T-cell (primary cell): ENCODE measurements around the gene OR1D2. TPM values are rescaled to one million over a fixed set of nuclear protein-coding genes. Genes with fewer than 3 reads are reported as not detected.

Source experiments
- ATAC-seq, 4 experiments: fragments of 200-7000 bp in 3 of 4; fragments of 150-1000 bp in 1 of 4; cut with Tn5 transposase; replicated peaks in 1 of 4; 1 replicate in 3 of 4; 2 replicates in 1 of 4; pipeline ENCODE4 v1.10.0; 2021; ENCODE audit warnings: moderate library complexity in 3 of 4, mild to moderate bottlenecking in 2 of 4, moderate number of reproducible peaks in 1 of 4
- CTCF ChIA-PET, 2 donors: fragments of 300-600 bp; sonication (Branson Sonifier 250); formaldehyde crosslinking; loops; one replicate each; lab custom pipeline; 2022; ENCODE audit warnings: antibody characterized with exemption in 2 of 2; lab: Charles Lee
- POLR2A ChIA-PET, 2 donors: fragments of 300-600 bp; sonication (Branson Sonifier 250); formaldehyde crosslinking; loops; one replicate each; lab custom pipeline; 2022; ENCODE audit warnings: antibody characterized with exemption in 2 of 2; lab: Charles Lee
- DNase-seq, 35 experiments: peaks; one replicate each; pipeline versions ENCODE4 v3.0.0 to v3.0.0-alpha.2; 2013 to 2023
- H3K27ac ChIP-seq: one replicate; pipeline ENCODE4 v1.5.1; 2013; ENCODE audit warnings: low read length
- H3K27me3 ChIP-seq, 2 experiments: replicated peaks in 1 of 2; 1 replicate in 1 of 2; 2 replicates in 1 of 2; pipeline versions ENCODE4 v1.6.1 to v1.7.0; 2013; ENCODE audit warnings: low read length in 1 of 2, mixed read lengths in 1 of 2; ENCODE audit not compliant: control insufficient read depth in 2 of 2, insufficient read depth in 2 of 2; ENCODE audit errors: extremely low read depth in 1 of 2
- H3K36me3 ChIP-seq, 2 donors: 1 replicate in 1 of 2; 2 replicates in 1 of 2; pipeline versions ENCODE4 v1.6.1 to v1.7.0; 2013; ENCODE audit warnings: low read length in 1 of 2; ENCODE audit not compliant: control insufficient read depth in 2 of 2, insufficient read depth in 1 of 2; ENCODE audit errors: extremely low read depth in 1 of 2
- H3K4me1 ChIP-seq, 2 experiments: 1 replicate in 1 of 2; 2 replicates in 1 of 2; pipeline versions ENCODE4 v1.6.1 to v1.7.0; 2013; ENCODE audit warnings: low read length in 2 of 2, mixed read lengths in 1 of 2; ENCODE audit not compliant: insufficient read depth in 2 of 2, control insufficient read depth in 1 of 2; ENCODE audit errors: extremely low read depth in 1 of 2
- H3K4me3 ChIP-seq, 2 donors: 1 replicate in 1 of 2; 2 replicates in 1 of 2; pipeline versions ENCODE4 v1.5.1 to v1.7.0; 2013; ENCODE audit warnings: mild to moderate bottlenecking in 2 of 2, low read length in 1 of 2, moderate library complexity in 1 of 2; ENCODE audit not compliant: control insufficient read depth in 1 of 2; ENCODE audit errors: extremely low read depth in 1 of 2
- H3K9me3 ChIP-seq: 2 replicates; pipeline ENCODE4 v1.7.0; 2013
- H3K27ac Mint-ChIP-seq, 2 donors: one replicate each; pipeline ENCODE4 v1.8.0; 2020 to 2021; ENCODE audit warnings: mild to moderate bottlenecking in 2 of 2, mixed read lengths in 2 of 2
- H3K27me3 Mint-ChIP-seq, 2 donors: one replicate each; pipeline ENCODE4 v1.8.0; 2021 to 2022; ENCODE audit warnings: mixed read lengths in 2 of 2
- H3K36me3 Mint-ChIP-seq: one replicate; pipeline ENCODE4 v1.8.0; 2021; ENCODE audit warnings: mixed read lengths
- H3K4me1 Mint-ChIP-seq, 3 donors: one replicate each; pipeline ENCODE4 v1.8.0; 2020 to 2022; ENCODE audit warnings: mixed read lengths in 3 of 3, mild to moderate bottlenecking in 1 of 3
- H3K4me3 Mint-ChIP-seq, 3 donors: one replicate each; pipeline ENCODE4 v1.8.0; 2020 to 2022; ENCODE audit warnings: mild to moderate bottlenecking in 3 of 3, mixed read lengths in 3 of 3, moderate library complexity in 3 of 3
- H3K9me3 Mint-ChIP-seq, 3 donors: one replicate each; pipeline ENCODE4 v1.8.0; 2020 to 2022; ENCODE audit warnings: mixed read lengths in 3 of 3
- WGBS: methylation state at CpG from one replicate; pipeline ENCODE4 v1.1.5; 2013; ENCODE audit warnings: missing lambda C conversion rate; ENCODE audit not compliant: insufficient coverage; 5-methylcytosine and 5-hydroxymethylcytosine counted together
- total RNA-seq, 35 experiments: library from RNA in 6 of 35; stranded (reverse) in 6 of 35; fragments of 120-200 nt in 1 of 35; gene quantifications; one replicate each; pipeline versions ENCODE4 v1.2.1 to v1.2.4 and lab custom pipeline; 2013 to 2026

The OR1D2 gene
- total RNA-seq, 5 donors from 2014 or later (not counting 1 experiment from before 2014, with no cell fraction given): not detected

DNA sequence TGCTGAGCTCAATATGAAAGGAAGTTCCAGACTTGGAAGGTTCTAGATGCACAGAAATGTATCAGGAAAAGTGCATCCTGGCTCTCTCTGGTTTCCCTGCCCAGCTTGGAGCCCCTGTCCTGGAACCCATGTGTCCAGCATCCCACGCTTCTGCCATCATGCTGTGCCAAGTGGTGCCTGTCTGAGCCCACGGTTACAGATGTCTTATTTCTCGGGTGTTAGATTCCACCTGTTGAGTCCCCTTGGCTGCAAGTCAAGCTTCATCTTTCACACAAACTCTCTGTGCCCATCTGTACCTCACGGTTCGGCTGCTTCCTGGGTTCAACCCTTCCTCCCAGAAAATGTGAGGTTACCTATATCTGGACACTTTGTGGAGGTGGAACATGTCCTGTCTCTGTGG is 63.3 kb downstream of the OR1D2 start:
- DNase-seq: no peak
- H3K27me3 ChIP-seq: peaks cover 0 to 10% of the 10 kb centered on the region in 2 experiments
- ATAC-seq: no peak
- ChIA-PET CTCF (no interaction called here), POLR2A (interaction anchor here (0.5 to 0.7 kb wide), 2 partner anchors 41 to 226 kb away, joined by 3 read pairs; no protein-coding TSS in a partner anchor)
- peaks cover 6 to 13% of the 10 kb centered on the region in 2 donors for H3K27me3 Mint-ChIP-seq
- H3K4me3 ChIP-seq: no peak overlapping the region
- H3K4me1 Mint-ChIP-seq: peaks cover 8 to 11% (median 11%) of the 10 kb centered on the region in 3 donors
- 91% methylated on average over 3 of the region's 5 CpGs for WGBS
- no peaks in the 10 kb centered on the region for H3K9me3 ChIP-seq
- H3K4me3 Mint-ChIP-seq: no peak overlapping the region
- peaks cover 5% of the 10 kb centered on the region for H3K36me3 Mint-ChIP-seq
- no peaks in the 10 kb centered on the region for H3K36me3 ChIP-seq
- peaks cover 6 to 22% (median 7%) of the 10 kb centered on the region in 3 donors for H3K9me3 Mint-ChIP-seq
- no peaks in the 10 kb centered on the region for H3K4me1 ChIP-seq
- no peak overlapping the region for H3K27ac ChIP-seq
- H3K27ac Mint-ChIP-seq: no peak overlapping the region

GRCh38 chr17:3039736-3040135 is 64.5 kb downstream of the OR1D2 start:
- Mint-ChIP-seq H3K27ac (no peak overlapping the region), H3K4me1 (peaks cover 8 to 11% (median 11%) of the 10 kb centered on the region in 3 donors), H3K36me3 (peaks cover 8% of the 10 kb centered on the region), H3K9me3 (peaks cover 6 to 22% (median 7%) of the 10 kb centered on the region in 3 donors), H3K4me3 (no peak overlapping the region), H3K27me3 (peaks cover 3 to 13% of the 10 kb centered on the region in 2 donors)
- WGBS: 24% methylated on average over 3 of the region's 6 CpGs
- CTCF ChIA-PET: no interaction called here
- H3K4me1 ChIP-seq: no peaks in the 10 kb centered on the region
- H3K9me3 ChIP-seq: no peaks in the 10 kb centered on the region
- no peaks in the 10 kb centered on the region for H3K36me3 ChIP-seq
- peaks cover 0 to 10% of the 10 kb centered on the region in 2 experiments for H3K27me3 ChIP-seq
- no peak overlapping the region for H3K4me3 ChIP-seq
- POLR2A ChIA-PET: interaction anchor here in 1 of 2 donors (0.6 to 0.7 kb wide), 2 partner anchors 799 to 1362 kb away, joined by 3 to 7 read pairs; no protein-coding TSS in a partner anchor
- H3K27ac ChIP-seq: no peak overlapping the region
- peak in 1 of 35 experiments; percentile 18 for DNase-seq
- ATAC-seq: peak in 1 of 4 experiments; percentile 77

- ChIA-PET POLR2A (no interaction called here), CTCF (no interaction called here)
- peaks cover 0 to 7% of the 10 kb centered on the region in 2 experiments for H3K27me3 ChIP-seq
- Mint-ChIP-seq H3K36me3 (peaks cover 7% of the 10 kb centered on the region), H3K4me1 (peaks cover 8 to 11% (median 11%) of the 10 kb centered on the region in 3 donors), H3K27ac (no peak overlapping the region), H3K4me3 (no peak overlapping the region), H3K9me3 (peaks cover 0 to 16% (median 3%) of the 10 kb centered on the region in 3 donors), H3K27me3 (peaks cover 3 to 13% of the 10 kb centered on the region in 2 donors)
- 85% methylated on average over 4 of the region's 5 CpGs for WGBS
- DNase-seq (no peak), ATAC-seq (no peak)
- no peaks in the 10 kb centered on the region for H3K9me3 ChIP-seq
- no peak overlapping the region for H3K27ac ChIP-seq
- no peaks in the 10 kb centered on the region for H3K36me3 ChIP-seq
- H3K4me1 ChIP-seq: no peaks in the 10 kb centered on the region
- no peak overlapping the region for H3K4me3 ChIP-seq
These were observed 65.3 kb downstream of the OR1D2 start for GRCh38 chr17:3038941-3039340.

Other genes with a start within 250 kb of the OR1D2 start
- gene OR1D5, start 40.8 kb downstream of the OR1D2 start, total RNA-seq: not detected
- not detected for gene OR1G1, start 23.1 kb upstream of the OR1D2 start, total RNA-seq
- gene OR1A2, start 93.1 kb upstream of the OR1D2 start, total RNA-seq: not detected
- gene OR1A1, start 103.2 kb upstream of the OR1D2 start, total RNA-seq: under 1 TPM in 1 of 5 donors, not detected in 4; 0.09 TPM
- 1 to 10 TPM in 1 of 5 donors, under 1 TPM in 3, not detected in 1; 0.23 to 1.4 (median 0.44) TPM for gene OR3A1, start 193.9 kb upstream of the OR1D2 start, total RNA-seq